Nucleus accumbens (tissue), 56 donors: Measurements from ENCODE around the gene RAB36.
"Not testable (repeated sequence)": the region's sequence is repeated elsewhere in the genome, so short reads cannot be mapped to it uniquely, and the experiment has no call there.

Source experiments
- DNase-seq, 56 donors: peaks; one replicate each; lab custom pipeline; 2025; lab: John Stamatoyannopoulos, UW

Gene RAB36

GRCh38 chr22:23132376-23133091, 12.7 kb upstream of the RAB36 start:
- DNase-seq, result no peak

GRCh38 chr22:23133922-23134321, 11.4 kb upstream of the RAB36 start:
- no peak for DNase-seq

GRCh38 chr22:23136991-23137390, 8.3 kb upstream of the RAB36 start:
- not testable (repeated sequence) for DNase-seq

DNA sequence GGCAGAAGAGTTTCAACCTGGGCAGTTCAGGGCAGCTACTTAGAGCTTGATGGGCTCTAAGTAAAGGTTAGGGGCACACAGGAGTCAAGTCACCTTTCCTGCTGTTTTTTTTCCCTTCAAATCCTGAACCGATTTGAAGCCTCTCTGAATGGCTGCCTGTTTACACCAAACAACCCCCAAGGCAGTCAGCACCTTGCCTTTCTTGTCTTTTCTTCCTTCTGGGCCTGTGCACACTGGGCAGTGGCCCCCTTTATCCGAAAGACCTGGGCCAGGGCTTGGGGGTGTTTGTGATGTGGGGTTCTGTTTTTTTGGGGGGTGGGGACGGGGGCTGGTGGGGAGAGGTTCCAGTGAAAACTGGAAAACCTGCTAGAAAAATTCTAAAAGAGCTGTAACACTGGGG, 7.8 kb upstream of the RAB36 start:
- no peak for DNase-seq

- peak in 4 of 56 donors; percentile 7 to 38 (median 12) for DNase-seq
Measured at GRCh38 chr22:23137905-23138561, 7.2 kb upstream of the RAB36 start.

DNA sequence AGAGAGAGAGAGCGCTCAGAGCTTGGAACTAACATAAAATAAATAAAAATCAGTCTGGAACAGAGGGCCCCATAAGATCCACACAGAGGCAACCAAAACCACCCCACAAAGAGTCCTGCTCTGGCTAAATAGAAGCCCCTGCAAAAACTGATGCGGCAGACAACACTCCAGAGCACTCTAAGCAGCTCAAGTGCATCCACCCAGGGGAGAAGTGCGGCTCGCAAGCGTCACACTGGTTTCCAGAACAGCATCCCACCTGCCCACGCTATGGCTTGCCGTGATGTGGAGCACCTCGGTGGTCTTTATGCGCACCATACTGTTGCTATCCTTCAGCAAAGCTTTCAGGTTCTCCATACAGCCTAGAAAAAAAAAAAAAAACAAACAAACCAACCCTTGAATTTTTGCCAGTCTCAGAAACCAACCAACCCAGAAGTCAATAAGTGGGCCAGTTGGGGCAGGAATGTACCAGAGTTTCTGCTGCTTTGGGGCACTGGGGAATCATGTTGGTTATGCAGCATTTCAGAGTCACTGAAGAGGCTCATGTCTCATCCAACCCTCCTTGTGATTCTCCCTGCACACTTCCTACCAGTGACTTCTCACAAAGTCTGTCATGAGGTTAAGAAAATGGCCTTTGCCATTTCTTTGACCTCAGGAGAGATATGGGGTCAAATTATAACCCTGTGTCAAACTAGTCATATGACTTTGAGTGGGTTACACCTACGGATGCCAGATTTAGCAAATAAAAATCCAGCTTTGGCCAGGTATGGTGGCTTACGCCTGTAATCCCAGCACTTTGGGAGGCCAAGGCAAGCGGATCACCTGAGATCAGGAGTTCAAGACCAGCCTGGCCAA, 6.5 kb upstream of the RAB36 start:
- no peak for DNase-seq

DNA sequence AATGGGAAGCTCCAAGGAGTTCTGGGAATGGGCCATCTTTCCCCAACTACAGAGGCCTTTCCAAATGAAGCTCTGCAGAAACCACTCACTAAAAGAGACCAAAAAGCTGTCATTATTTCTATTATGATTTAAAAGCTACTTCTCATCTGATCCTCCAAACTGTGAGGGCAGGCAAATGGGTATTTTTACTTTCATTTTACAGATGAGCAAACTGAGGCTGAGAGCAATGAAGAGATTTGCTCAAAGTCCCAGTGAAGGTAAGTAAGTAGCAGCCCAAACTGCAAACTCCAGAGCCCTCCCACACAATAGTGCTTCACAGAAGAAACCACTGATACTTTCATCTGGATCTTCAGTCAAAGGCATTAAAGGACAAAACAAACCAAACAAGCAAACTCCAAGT, 4.9 kb upstream of the RAB36 start:
- DNase-seq, result no peak

DNA sequence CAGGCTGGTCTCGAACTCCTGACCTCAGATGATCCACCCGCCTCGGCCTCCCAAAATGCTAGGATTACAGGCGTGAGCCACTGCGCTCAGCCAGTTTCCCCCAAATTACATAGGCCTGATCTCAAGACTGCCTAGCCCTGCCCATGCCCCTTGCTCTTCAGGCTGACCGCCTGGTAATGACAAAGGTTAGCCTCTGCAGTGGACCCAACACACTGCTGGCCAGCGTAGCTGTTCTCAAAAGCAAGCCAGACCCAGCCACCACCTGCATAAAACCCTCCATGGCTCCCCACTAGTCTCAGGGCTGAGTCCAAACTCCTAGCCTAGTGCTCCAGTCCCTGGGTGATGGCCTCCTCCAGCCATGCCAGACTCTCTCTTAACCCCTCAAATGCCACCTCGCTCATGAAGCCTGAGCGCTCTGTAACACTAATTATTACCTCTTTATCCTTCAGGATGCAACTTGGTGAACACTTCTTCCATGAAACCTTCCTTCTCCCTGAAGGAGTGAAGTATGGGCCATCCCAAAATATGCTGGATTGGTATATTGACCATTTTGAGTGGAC, 2.7 kb upstream of the RAB36 start:
- DNase-seq, result no peak

GRCh38 chr22:23143119-23143518, 2.2 kb upstream of the RAB36 start:
- DNase-seq, result no peak

DNA sequence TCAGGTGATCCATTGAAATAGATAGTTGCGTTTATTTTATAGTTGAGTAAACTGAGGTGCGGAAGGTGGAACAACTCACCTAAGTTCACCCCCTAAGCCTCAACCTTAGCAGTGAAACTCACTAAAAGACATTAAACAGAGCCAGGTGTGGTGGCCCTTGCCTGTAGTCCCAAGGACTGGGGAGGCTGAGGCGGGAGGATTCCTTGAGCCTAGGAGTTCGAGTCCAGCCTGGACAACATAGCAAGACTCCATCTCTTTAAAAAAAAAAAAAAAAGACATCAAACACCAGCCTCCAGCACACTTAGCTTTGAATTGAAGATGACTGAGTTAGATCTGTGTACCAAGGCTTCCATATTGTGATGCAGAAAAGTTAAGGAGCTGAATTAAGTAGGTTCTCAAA, 845 bp upstream of the RAB36 start:
- DNase-seq, result no peak

GRCh38 chr22:23145878-23146470, 697 bp downstream of the RAB36 start:
- no peak for DNase-seq

- no peak for DNase-seq
Measured at GRCh38 chr22:23146478-23147205, 1.4 kb downstream of the RAB36 start.

DNA sequence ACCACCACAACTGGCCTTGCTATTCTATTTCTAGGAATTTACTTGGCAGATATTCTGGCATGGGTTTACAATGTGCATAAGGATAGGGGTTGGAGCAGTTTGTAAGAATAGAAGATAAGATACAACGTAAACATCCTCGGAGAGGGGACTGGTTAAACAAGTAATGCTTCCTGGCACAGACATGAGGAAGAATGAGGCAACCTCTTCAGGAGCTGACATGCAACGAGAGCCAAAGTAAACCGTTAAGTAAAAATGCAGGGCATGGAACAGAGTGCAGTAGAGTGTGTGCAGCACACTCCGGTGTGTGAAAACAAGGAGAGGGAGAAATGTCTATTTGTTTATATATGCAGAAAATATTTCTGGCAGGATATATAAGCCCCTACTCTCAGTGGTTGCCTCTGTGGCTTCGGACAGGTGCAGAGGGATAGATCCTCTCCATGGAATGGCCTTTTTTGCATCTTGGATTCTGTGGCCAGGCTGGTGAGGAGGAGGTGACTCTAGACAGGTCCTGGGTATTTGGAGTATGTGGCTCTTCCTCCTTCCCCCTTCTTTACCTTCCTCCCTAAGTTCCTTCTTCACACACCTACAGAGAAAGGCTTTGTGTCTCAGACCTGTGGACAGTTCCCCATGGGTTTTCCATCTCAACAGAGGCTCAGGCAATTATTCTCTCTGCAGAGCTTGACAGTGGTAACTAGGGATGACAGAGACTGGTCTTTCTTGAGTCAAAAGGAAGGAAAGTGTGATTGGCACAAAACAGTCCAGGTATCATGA, 2.5 kb downstream of the RAB36 start:
- DNase-seq, result no peak

DNA sequence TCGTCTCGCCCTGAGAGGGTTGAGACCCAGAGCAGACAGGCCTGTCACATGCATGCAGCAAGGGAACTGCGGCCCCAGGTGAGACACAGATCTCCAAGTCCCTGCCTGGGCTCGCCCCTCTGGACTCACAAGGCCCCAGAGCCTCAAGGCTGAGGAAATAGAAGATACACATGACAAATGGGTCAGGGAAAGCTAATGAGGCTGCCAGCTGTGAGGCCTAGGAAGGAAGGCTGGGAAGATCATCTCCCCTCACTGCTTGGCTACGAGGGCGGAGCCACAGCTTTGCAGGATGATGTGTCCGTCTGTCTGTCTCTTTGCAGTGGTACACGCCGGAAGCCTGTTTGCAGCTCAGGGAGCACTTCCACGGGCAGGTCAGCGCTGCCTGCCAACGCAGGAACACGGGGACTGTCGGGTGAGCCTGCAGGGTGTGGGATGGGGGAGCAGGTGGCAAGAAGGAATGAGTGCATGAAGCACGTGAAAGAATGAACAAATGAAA, 4.5 kb downstream of the RAB36 start:
- no peak for DNase-seq

DNA sequence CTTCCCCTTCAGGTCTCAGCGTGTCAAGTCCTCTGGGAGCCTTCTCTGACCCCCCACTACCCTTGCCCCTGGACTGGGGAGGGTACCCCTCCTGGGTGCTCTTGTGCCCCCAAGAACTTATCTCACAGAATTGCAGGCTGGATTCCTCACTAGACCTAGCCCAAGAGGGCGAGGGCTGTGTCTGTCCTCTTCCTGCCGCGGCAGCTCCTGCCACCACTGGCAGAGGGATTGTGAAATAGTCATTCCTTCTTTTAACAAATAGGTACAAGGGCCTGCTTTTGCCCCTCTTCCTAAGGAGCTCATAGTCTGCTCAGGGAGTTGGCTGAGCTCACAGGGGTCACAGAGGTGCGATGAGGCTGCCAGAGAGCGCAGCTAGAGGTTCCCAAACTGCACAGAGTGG, 5.5 kb downstream of the RAB36 start:
- DNase-seq, result no peak

GRCh38 chr22:23151827-23152226, 6.5 kb downstream of the RAB36 start:
- no peak for DNase-seq

GRCh38 chr22:23152238-23153114, 7.2 kb downstream of the RAB36 start:
- no peak for DNase-seq

- no peak for DNase-seq
Measured at GRCh38 chr22:23153994-23154393, 8.7 kb downstream of the RAB36 start.
